A549 (cell line): ENCODE results near the gene SVIL. TPM values are rescaled to one million over a fixed set of nuclear protein-coding genes. Genes with fewer than 3 reads are reported as not detected.
"Not testable (repeated sequence)": the region's sequence is repeated elsewhere in the genome, so short reads cannot be mapped to it uniquely, and the experiment has no call there.

Experiments
- ATAC-seq, 2 experiments: fragments of 200-7000 bp in 1 of 2; fragments of >200 bp in 1 of 2; cut with Nextera tagmentation in 1 of 2; cut with Tn5 transposase in 1 of 2; 3 replicates each; pipeline versions ENCODE4 v1.8.0 to v1.9.1; 2018 to 2020; ENCODE audit warnings: mild to moderate bottlenecking in 1 of 2, moderate library complexity in 1 of 2
- CTCF ChIA-PET: fragments of 300-600 bp; sonication (Branson Sonifier 250); formaldehyde crosslinking; extraction: SDS; loops from one replicate; lab custom pipeline; 2021; ENCODE audit warnings: antibody characterized with exemption, inconsistent platforms; lab: Yijun Ruan, JAX
- POLR2A ChIA-PET: fragments of 350-600 bp; formaldehyde crosslinking; extraction: SDS; loops from one replicate; lab custom pipeline; 2021; ENCODE audit warnings: antibody characterized with exemption, inconsistent platforms; lab: Yijun Ruan, JAX
- DNase-seq, 2 experiments: peaks; one replicate each; pipeline versions ENCODE4 v3.0.0 to v3.0.0-alpha.2; 2011 to 2016; ENCODE audit warnings: low read depth in 1 of 2, low spot score in 1 of 2
- FAIRE-seq: peaks from 2 replicates; lab custom pipeline; 2011; peaks lifted over from hg19 to GRCh38; lab: Jason Lieb, UNC
- H3K27ac ChIP-seq, 2 experiments: fragments of >200 bp; sonication (Bioruptor Twin); formaldehyde crosslinking; 3 replicates each; pipeline ENCODE4 v1.5.1; 2016 to 2017
- H3K4me1 ChIP-seq: fragments of >200 bp; sonication (Bioruptor Twin); formaldehyde crosslinking; 3 replicates; pipeline ENCODE4 v1.6.1; 2016
- H3K4me2 ChIP-seq: fragments of >200 bp; sonication (Bioruptor Twin); formaldehyde crosslinking; 3 replicates; pipeline ENCODE4 v1.6.1; 2016
- H3K4me3 ChIP-seq: fragments of >200 bp; sonication (Bioruptor Twin); formaldehyde crosslinking; 3 replicates; pipeline ENCODE4 v1.5.1; 2016
- H3K9me3 ChIP-seq: fragments of >200 bp; sonication (Bioruptor Twin); formaldehyde crosslinking; 3 replicates; pipeline ENCODE4 v1.6.1; 2016
- CEBPB ChIP-seq, 2 experiments: fragments of >200 bp in 1 of 2; sonication (Bioruptor Twin) in 1 of 2; formaldehyde crosslinking in 1 of 2; IDR thresholded peaks; 2 replicates each; pipeline ENCODE4 v1.6.1; 2012 to 2016
- CHD4 ChIP-seq: fragments of 200-600 bp; sonication (generic); IDR thresholded peaks from 2 replicates; pipeline ENCODE4 v1.6.1; 2016; ENCODE audit warnings: antibody characterized with exemption, mild to moderate bottlenecking, borderline replicate concordance
- EHF ChIP-seq: fragments of 250-450 bp; sonication (Bioruptor Pico); IDR thresholded peaks from 2 replicates; pipeline ENCODE4 v1.5.0; 2020; ENCODE audit warnings: mild to moderate bottlenecking
- EHMT2 ChIP-seq: fragments of 200-600 bp; sonication (generic); IDR thresholded peaks from 2 replicates; pipeline ENCODE4 v1.6.1; 2016; ENCODE audit warnings: antibody characterized with exemption, low read depth, mild to moderate bottlenecking, moderate library complexity
- ESRRA ChIP-seq: fragments of 150-350 bp; IDR thresholded peaks from 2 replicates; pipeline ENCODE4 v1.6.1; 2014; ENCODE audit warnings: mild to moderate bottlenecking, low read length, borderline replicate concordance
- FOSB ChIP-seq: fragments of 250-450 bp; sonication (Bioruptor Pico); IDR thresholded peaks from 2 replicates; pipeline ENCODE4 v1.5.0; 2020; ENCODE audit warnings: mild to moderate bottlenecking, moderate library complexity
- FOXS1 ChIP-seq: fragments of 250-450 bp; sonication (Bioruptor Pico); IDR thresholded peaks from 2 replicates; pipeline ENCODE4 v1.5.0; 2020; ENCODE audit warnings: mild to moderate bottlenecking, moderate library complexity
- HOXB13 ChIP-seq: fragments of 250-450 bp; sonication (Bioruptor Pico); IDR thresholded peaks from 2 replicates; pipeline ENCODE4 v1.5.0; 2020; ENCODE audit warnings: low read depth, mild to moderate bottlenecking, moderate library complexity
- JUNB ChIP-seq: fragments of >200 bp; sonication (Bioruptor Twin); formaldehyde crosslinking; IDR thresholded peaks from 2 replicates; pipeline ENCODE4 v1.6.1; 2016
- KDM1A ChIP-seq: fragments of 200-600 bp; sonication (generic); IDR thresholded peaks from 2 replicates; pipeline ENCODE4 v1.6.1; 2016; ENCODE audit warnings: low read depth, mild to moderate bottlenecking
- MAFK ChIP-seq: fragments of 450-650 bp; IDR thresholded peaks from 2 replicates; pipeline ENCODE4 v1.6.1; 2014; ENCODE audit not compliant: partially characterized antibody
- MYC ChIP-seq: IDR thresholded peaks from 2 replicates; pipeline ENCODE4 v1.6.1; 2012; ENCODE audit warnings: mild to moderate bottlenecking, inconsistent platforms, low read length, improper control_type of control experiment, borderline replicate concordance
- NPAS2 ChIP-seq: fragments of 250-450 bp; sonication (Bioruptor Pico); IDR thresholded peaks from 2 replicates; pipeline ENCODE4 v1.8.0; 2022; ENCODE audit warnings: mild to moderate bottlenecking, moderate library complexity, borderline replicate concordance
- NR3C1 ChIP-seq: fragments of >200 bp; sonication (Bioruptor Twin); formaldehyde crosslinking; IDR thresholded peaks from 3 replicates; pipeline ENCODE4 v1.6.1; 2017
- PHF8 ChIP-seq: fragments of 200-600 bp; sonication (generic); IDR thresholded peaks from 2 replicates; pipeline ENCODE4 v1.6.1; 2016; ENCODE audit warnings: low read depth, mild to moderate bottlenecking, antibody characterized with exemption, moderate library complexity, borderline replicate concordance
- TFCP2L1 ChIP-seq: fragments of 250-450 bp; sonication (Bioruptor Pico); IDR thresholded peaks from 2 replicates; pipeline ENCODE4 v1.5.0; 2021; ENCODE audit warnings: mild to moderate bottlenecking
- ZC3H11A ChIP-seq: fragments of 450-650 bp; IDR thresholded peaks from 2 replicates; pipeline ENCODE4 v1.6.1; 2014; ENCODE audit warnings: antibody characterized with exemption, mild to moderate bottlenecking
- ZFP36 ChIP-seq: fragments of 450-650 bp; IDR thresholded peaks from 2 replicates; pipeline ENCODE4 v1.6.1; 2014; ENCODE audit warnings: borderline replicate concordance; ENCODE audit not compliant: partially characterized antibody
- ZNF302 ChIP-seq: fragments of 250-450 bp; sonication (Bioruptor Pico); IDR thresholded peaks from 2 replicates; pipeline ENCODE4 v1.9.0; 2021; ENCODE audit warnings: inconsistent platforms, mild to moderate bottlenecking, moderate library complexity
- ZSCAN20 ChIP-seq: fragments of 250-450 bp; sonication (Bioruptor Pico); IDR thresholded peaks from 2 replicates; pipeline ENCODE4 v1.8.0; 2022; ENCODE audit warnings: mild to moderate bottlenecking, moderate library complexity
- WGBS: methylation state at CpG from one replicate; pipeline ENCODE4 v1.1.6; 2017; ENCODE audit errors: missing lambda C conversion rate; 5-methylcytosine and 5-hydroxymethylcytosine counted together
- polyA plus RNA-seq, 4 experiments: library from polyadenylated mRNA; depleted of rRNA in 3 of 4; stranded (reverse); fragments of >200 nt; fragmentation: RNase III in 1 of 4; extraction: RNeasy Plus Mini Kit Qiagen cat#74134 plus additional on column Dnase treatment in 1 of 4; gene quantifications; 2 replicates in 3 of 4; 3 replicates in 1 of 4; pipeline ENCODE4 v1.2.3, GENCODE V29; 2011 to 2017
- TF ChIP-seq, protein P1 (sequence below): fragments of >200 bp; sonication (Bioruptor Twin); formaldehyde crosslinking; IDR thresholded peaks from 3 replicates; pipeline ENCODE4 v1.6.1; 2016
- TF ChIP-seq, protein P2 (sequence below): IDR thresholded peaks from 2 replicates; pipeline ENCODE4 v1.6.1; 2012; ENCODE audit warnings: low read depth, borderline replicate concordance
- TF ChIP-seq, protein P3 (sequence below): fragments of 250-450 bp; sonication (Bioruptor Pico); IDR thresholded peaks from 2 replicates; pipeline ENCODE4 v1.5.0; 2020; ENCODE audit warnings: low read depth, mild to moderate bottlenecking, moderate library complexity

Gene SVIL
- polyA plus RNA-seq, 2 of the 4 experiments (the other 2 are of a cell fraction): 12.0 to 20.4 TPM

- ChIA-PET CTCF (interaction anchor here (1.1 to 3.9 kb wide), 3 partner anchors 11 to 59 kb away, joined by 3 to 34 read pairs (median 4); no protein-coding TSS in a partner anchor), POLR2A (interaction anchor here (1.6 kb wide), 1 partner anchor 11 kb away, joined by 6 read pairs; no protein-coding TSS in a partner anchor)
- DNase-seq: no peak
These were observed 27.2 kb downstream of the SVIL start for GRCh38 chr10:29607576-29607975.

GRCh38 chr10:29606693-29607092, 28.1 kb downstream of the SVIL start:
- ATAC-seq, H3K9me3 ChIP-seq, H3K4me1 ChIP-seq, FAIRE-seq, H3K4me2 ChIP-seq, DNase-seq, H3K4me3 ChIP-seq, POLR2A ChIA-PET, H3K27ac ChIP-seq: not testable (repeated sequence)
- CTCF ChIA-PET: interaction anchor here (0.6 kb wide), 1 partner anchor 74 kb away, joined by 4 read pairs; no protein-coding TSS in a partner anchor
- 71% methylated on average over 7 of the region's 7 CpGs for WGBS

More at GRCh38 chr10:29607576-29607975, 27.2 kb downstream of the SVIL start:
- TF ChIP-seq TFCP2L1 (CRISPR knock-in tag) (no peak), EHF (no peak), ESRRA (no peak), HOXB13 (CRISPR knock-in tag) (no peak)
- TF ChIP-seq, protein P1, sequence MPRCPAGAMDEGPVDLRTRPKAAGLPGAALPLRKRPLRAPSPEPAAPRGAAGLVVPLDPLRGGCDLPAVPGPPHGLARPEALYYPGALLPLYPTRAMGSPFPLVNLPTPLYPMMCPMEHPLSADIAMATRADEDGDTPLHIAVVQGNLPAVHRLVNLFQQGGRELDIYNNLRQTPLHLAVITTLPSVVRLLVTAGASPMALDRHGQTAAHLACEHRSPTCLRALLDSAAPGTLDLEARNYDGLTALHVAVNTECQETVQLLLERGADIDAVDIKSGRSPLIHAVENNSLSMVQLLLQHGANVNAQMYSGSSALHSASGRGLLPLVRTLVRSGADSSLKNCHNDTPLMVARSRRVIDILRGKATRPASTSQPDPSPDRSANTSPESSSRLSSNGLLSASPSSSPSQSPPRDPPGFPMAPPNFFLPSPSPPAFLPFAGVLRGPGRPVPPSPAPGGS: no peak
- TF ChIP-seq, protein P2, sequence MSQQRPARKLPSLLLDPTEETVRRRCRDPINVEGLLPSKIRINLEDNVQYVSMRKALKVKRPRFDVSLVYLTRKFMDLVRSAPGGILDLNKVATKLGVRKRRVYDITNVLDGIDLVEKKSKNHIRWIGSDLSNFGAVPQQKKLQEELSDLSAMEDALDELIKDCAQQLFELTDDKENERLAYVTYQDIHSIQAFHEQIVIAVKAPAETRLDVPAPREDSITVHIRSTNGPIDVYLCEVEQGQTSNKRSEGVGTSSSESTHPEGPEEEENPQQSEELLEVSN: no peak
- WGBS: 81% methylated on average over 4 of the region's 4 CpGs
- Histone ChIP-seq H3K4me1 (no peaks in the 10 kb centered on the region), H3K4me3 (no peak overlapping the region), H3K9me3 (no peaks in the 10 kb centered on the region), H3K4me2 (no peak overlapping the region), H3K27ac (no peak overlapping the region)
- no peak for FAIRE-seq
- ATAC-seq: no peak

DNA sequence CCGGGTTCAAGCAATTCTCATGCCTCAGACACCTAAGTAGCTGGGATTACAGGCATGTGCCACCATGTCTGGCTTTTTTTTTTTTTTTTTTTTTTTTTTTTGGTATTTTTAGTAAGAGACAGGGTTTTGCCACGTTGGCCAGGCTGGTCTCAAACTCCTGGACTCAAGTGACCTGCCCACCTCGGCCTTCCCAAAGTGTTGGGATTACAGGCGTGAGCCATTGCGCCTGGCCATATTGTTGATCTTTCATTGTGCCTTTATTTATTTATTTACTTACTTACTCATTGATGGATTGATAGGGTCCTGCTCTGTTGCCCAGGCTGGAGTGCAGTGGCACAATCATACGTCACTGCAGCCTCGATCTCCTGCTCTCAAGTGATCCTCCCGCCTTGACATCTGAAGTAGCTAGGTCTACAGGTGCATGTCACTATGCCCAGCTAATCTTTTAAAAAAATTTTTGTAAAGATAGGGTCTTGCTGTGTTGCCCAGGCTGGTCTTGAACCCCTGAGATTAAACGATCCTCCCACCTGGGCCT, 30.4 kb downstream of the SVIL start:
- ATAC-seq: no peak
- no peak for FAIRE-seq
- no peak overlapping the region for H3K27ac ChIP-seq
- no peak for DNase-seq
- TF ChIP-seq CHD4: no peak
- no peak for TF ChIP-seq EHMT2
- no peak for TF ChIP-seq FOSB
- TF ChIP-seq FOXS1 (CRISPR knock-in tag): no peak
- TF ChIP-seq PHF8: no peak
- TF ChIP-seq JUNB: no peak
- TF ChIP-seq EHF: no peak
- no peak for TF ChIP-seq KDM1A
- TF ChIP-seq, protein P3, sequence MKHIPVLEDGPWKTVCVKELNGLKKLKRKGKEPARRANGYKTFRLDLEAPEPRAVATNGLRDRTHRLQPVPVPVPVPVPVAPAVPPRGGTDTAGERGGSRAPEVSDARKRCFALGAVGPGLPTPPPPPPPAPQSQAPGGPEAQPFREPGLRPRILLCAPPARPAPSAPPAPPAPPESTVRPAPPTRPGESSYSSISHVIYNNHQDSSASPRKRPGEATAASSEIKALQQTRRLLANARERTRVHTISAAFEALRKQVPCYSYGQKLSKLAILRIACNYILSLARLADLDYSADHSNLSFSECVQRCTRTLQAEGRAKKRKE (CRISPR knock-in tag): no peak
- no peak for TF ChIP-seq ZC3H11A
- TF ChIP-seq MAFK: no peak
- TF ChIP-seq ZFP36: no peak
- TF ChIP-seq CEBPB (IDR thresholded peaks at IDR 0.05): no peak
- TF ChIP-seq ZNF302 (CRISPR knock-in tag): no peak
- TF ChIP-seq NPAS2 (CRISPR knock-in tag): no peak
- TF ChIP-seq ZSCAN20 (CRISPR knock-in tag): no peak
- TF ChIP-seq, protein P2: no peak
- no peak for TF ChIP-seq NR3C1
- no peak for TF ChIP-seq MYC
- TF ChIP-seq, all 56 proteins: peak for 0
- WGBS: 84% methylated on average over 9 of the region's 9 CpGs
- Histone ChIP-seq H3K4me2 (no peak overlapping the region), H3K9me3 (no peaks in the 10 kb centered on the region), H3K4me3 (no peak overlapping the region), H3K4me1 (no peaks in the 10 kb centered on the region)
- CTCF ChIA-PET: interaction anchor here (0.6 kb wide), 1 partner anchor 13 kb away, joined by 3 read pairs; no protein-coding TSS in a partner anchor
- POLR2A ChIA-PET: no interaction called here
